Endothelial cell (in vitro differentiated cells): ENCODE results near the gene ANKS1B. TPM values are rescaled to one million over a fixed set of nuclear protein-coding genes. Genes with fewer than 3 reads are reported as not detected.

Experiments used
- DNase-seq: peaks from one replicate; pipeline ENCODE4 v3.0.0; 2021; ENCODE audit warnings: low spot score
- H3K27ac Mint-ChIP-seq: one replicate; pipeline ENCODE4 v1.8.0; 2021; ENCODE audit warnings: mixed read lengths, inconsistent platforms; ENCODE audit not compliant: unreplicated experiment
- H3K27me3 Mint-ChIP-seq: one replicate; pipeline ENCODE4 v1.8.0; 2021; ENCODE audit warnings: mild to moderate bottlenecking, moderate library complexity, mixed read lengths, inconsistent platforms; ENCODE audit not compliant: unreplicated experiment
- H3K36me3 Mint-ChIP-seq: one replicate; pipeline ENCODE4 v1.8.0; 2021; ENCODE audit warnings: mild to moderate bottlenecking, low read depth, mixed read lengths, inconsistent platforms; ENCODE audit not compliant: unreplicated experiment
- H3K4me1 Mint-ChIP-seq: one replicate; pipeline ENCODE4 v1.8.0; 2021; ENCODE audit warnings: mild to moderate bottlenecking, mixed read lengths, inconsistent platforms; ENCODE audit not compliant: unreplicated experiment
- H3K4me3 Mint-ChIP-seq: one replicate; pipeline ENCODE4 v1.8.0; 2021; ENCODE audit warnings: mild to moderate bottlenecking, mixed read lengths, inconsistent platforms; ENCODE audit not compliant: unreplicated experiment
- H3K9me3 Mint-ChIP-seq: one replicate; pipeline ENCODE4 v1.8.0; 2021; ENCODE audit warnings: mixed read lengths, inconsistent platforms; ENCODE audit not compliant: unreplicated experiment
- CTCF ChIP-seq: fragments of 200-600 bp; sonication (generic); IDR thresholded peaks from one replicate; pipeline ENCODE4 v1.5.0; 2021; ENCODE audit warnings: antibody characterized with exemption; ENCODE audit not compliant: unreplicated experiment
- total RNA-seq: library from RNA; stranded (reverse); fragmentation: NEBNext Ultra II Directional; extraction: Animal tissue kit (Norgen Biotek cat#: 25700); gene quantifications from one replicate; pipeline ENCODE4 v1.2.1, GENCODE V29; 2021; ENCODE audit not compliant: unreplicated experiment

ANKS1B gene
- total RNA-seq, 1 donor from 2014 or later, result 2.6 TPM

GRCh38 chr12:99387661-99388060 lies 597.1 kb downstream of the ANKS1B start:
- Mint-ChIP-seq H3K4me3 (no peak overlapping the region), H3K4me1 (no peaks in the 10 kb centered on the region), H3K36me3 (no peaks in the 10 kb centered on the region), H3K27me3 (no peaks in the 10 kb centered on the region), H3K27ac (no peak overlapping the region), H3K9me3 (no peaks in the 10 kb centered on the region)
- TF ChIP-seq CTCF, result no peak
- DNase-seq, result no peak

DNA sequence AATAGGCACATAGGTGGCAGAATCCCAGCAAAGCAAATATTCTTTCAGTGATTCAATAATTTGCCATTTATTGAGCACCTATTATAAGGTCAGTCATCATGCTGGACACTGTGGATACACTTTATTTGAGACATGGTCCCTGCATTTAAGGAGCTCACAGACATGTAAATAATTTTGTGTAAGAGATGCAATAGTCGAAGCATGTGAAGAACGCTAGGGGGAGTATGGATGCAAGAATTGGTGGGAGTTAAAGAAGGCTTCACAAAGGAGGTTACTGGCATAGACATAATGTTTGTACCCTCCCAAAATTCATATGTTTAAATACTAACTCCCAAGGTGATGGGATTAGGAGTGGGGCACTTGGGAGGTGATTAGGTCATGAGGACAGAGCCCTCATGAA lies 597.8 kb downstream of the ANKS1B start:
- no peaks in the 10 kb centered on the region for H3K27me3 Mint-ChIP-seq
- no peaks in the 10 kb centered on the region for H3K9me3 Mint-ChIP-seq
- TF ChIP-seq CTCF, result peak; percentile 60
- no peak for DNase-seq
- peak overlapping the region; percentile 64 for H3K27ac Mint-ChIP-seq
- no peaks in the 10 kb centered on the region for H3K4me1 Mint-ChIP-seq
- no peak overlapping the region for H3K4me3 Mint-ChIP-seq
- no peaks in the 10 kb centered on the region for H3K36me3 Mint-ChIP-seq

- Mint-ChIP-seq H3K4me1 (no peaks in the 10 kb centered on the region), H3K36me3 (no peaks in the 10 kb centered on the region), H3K9me3 (no peaks in the 10 kb centered on the region), H3K4me3 (no peak overlapping the region), H3K27ac (no peak overlapping the region), H3K27me3 (peaks cover 1% of the 10 kb centered on the region)
- no peak for TF ChIP-seq CTCF
- no peak for DNase-seq
These were observed 601.5 kb downstream of the ANKS1B start for GRCh38 chr12:99383258-99383657.

DNA sequence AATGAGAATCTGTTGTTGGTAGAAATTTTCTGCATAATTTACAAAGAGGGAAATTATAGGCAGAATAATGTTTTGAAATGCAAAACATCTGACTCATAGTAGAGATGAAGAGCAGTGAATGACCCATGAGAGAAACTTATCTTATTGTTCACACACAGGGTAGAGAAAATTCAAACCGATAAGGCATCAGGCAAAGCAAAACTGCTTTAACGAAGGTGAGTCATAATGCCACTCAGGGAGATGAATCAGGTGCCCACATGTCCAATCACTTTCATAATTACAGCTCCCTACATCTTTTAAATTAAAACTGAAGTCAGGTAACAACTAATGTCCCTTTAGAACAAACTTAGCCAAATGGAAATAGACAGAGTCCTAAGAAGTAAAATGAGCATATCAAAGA lies 602.7 kb downstream of the ANKS1B start:
- Mint-ChIP-seq H3K4me3 (no peak overlapping the region), H3K4me1 (no peaks in the 10 kb centered on the region)

DNA sequence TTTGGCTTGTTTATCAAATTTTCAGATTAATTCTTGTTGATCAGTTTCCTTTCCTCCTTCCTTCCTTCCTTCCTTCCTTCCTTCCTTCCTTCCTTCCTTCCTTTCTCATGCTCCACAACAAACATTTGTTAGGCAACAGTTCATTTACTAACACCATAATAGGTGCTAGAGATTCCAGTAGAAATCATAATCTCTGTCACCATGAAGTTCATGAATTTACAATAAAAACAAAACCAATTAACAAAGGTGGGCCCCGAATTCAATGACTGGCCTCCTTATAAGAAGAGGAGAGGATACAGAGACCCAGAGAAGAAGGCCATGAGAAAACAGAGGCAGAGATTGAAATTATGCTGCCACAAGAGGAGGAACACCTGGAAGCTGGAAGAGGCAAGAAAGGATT lies 604.0 kb downstream of the ANKS1B start:
- H3K4me3 Mint-ChIP-seq, result no peak overlapping the region
- TF ChIP-seq CTCF, result no peak

More for the DNA sequence above, 602.7 kb downstream of the ANKS1B start:
- no peak for TF ChIP-seq CTCF
- H3K9me3 Mint-ChIP-seq, result no peaks in the 10 kb centered on the region
- no peak for DNase-seq
- H3K27me3 Mint-ChIP-seq, result peaks cover 1% of the 10 kb centered on the region
- H3K36me3 Mint-ChIP-seq, result no peaks in the 10 kb centered on the region
- H3K27ac Mint-ChIP-seq, result no peak overlapping the region

More for the DNA sequence above, 604.0 kb downstream of the ANKS1B start:
- Mint-ChIP-seq H3K9me3 (no peaks in the 10 kb centered on the region), H3K4me1 (no peaks in the 10 kb centered on the region), H3K36me3 (no peaks in the 10 kb centered on the region), H3K27ac (no peak overlapping the region), H3K27me3 (peaks cover 1% of the 10 kb centered on the region)
- DNase-seq, result no peak
